HG02938 (cell line): Measurements from ENCODE around the gene NTN1.

Experiments
- ATAC-seq: cut with Tn5 transposase; IDR thresholded peaks from one replicate; pipeline ENCODE4 v1.9.1; 2021; ENCODE audit warnings: mild to moderate bottlenecking, moderate library complexity; ENCODE audit not compliant: unreplicated experiment

Gene NTN1

GRCh38 chr17:9185688-9186284 is 164.5 kb downstream of the NTN1 start:
- ATAC-seq = no peak

GRCh38 chr17:9187828-9188227 is 166.5 kb downstream of the NTN1 start:
- ATAC-seq = no peak

- ATAC-seq = no peak
Observed at GRCh38 chr17:9188367-9188766, 167.1 kb downstream of the NTN1 start.

- no peak for ATAC-seq
Observed at GRCh38 chr17:9189870-9190269, 168.6 kb downstream of the NTN1 start.

- ATAC-seq = no peak
Observed at GRCh38 chr17:9192010-9192409, 170.7 kb downstream of the NTN1 start.

- no peak for ATAC-seq
Observed at GRCh38 chr17:9195411-9195810, 174.1 kb downstream of the NTN1 start.

GRCh38 chr17:9195961-9196670 is 174.8 kb downstream of the NTN1 start:
- ATAC-seq = no peak

- ATAC-seq = no peak
Observed at GRCh38 chr17:9199571-9200551, 178.6 kb downstream of the NTN1 start.

- ATAC-seq = peak; percentile 73
Observed at GRCh38 chr17:9200699-9201359, 179.5 kb downstream of the NTN1 start.

GRCh38 chr17:9202532-9202931 is 181.2 kb downstream of the NTN1 start:
- ATAC-seq = no peak

GRCh38 chr17:9203771-9204425 is 182.6 kb downstream of the NTN1 start:
- no peak for ATAC-seq

- ATAC-seq = no peak
Observed at GRCh38 chr17:9204637-9205329, 183.5 kb downstream of the NTN1 start.

- no peak for ATAC-seq
Observed at GRCh38 chr17:9205520-9206409, 184.5 kb downstream of the NTN1 start.

GRCh38 chr17:9206410-9206703 is 185.0 kb downstream of the NTN1 start:
- no peak for ATAC-seq

- no peak for ATAC-seq
Observed at GRCh38 chr17:9206741-9207332, 185.5 kb downstream of the NTN1 start.

GRCh38 chr17:9208381-9209105 is 187.2 kb downstream of the NTN1 start:
- no peak for ATAC-seq

GRCh38 chr17:9209347-9209746 is 188.0 kb downstream of the NTN1 start:
- ATAC-seq = no peak

GRCh38 chr17:9209781-9210370 is 188.6 kb downstream of the NTN1 start:
- ATAC-seq = no peak
